Brain microvascular endothelial cell (primary cell): ENCODE data around the gene MSX1.

Source experiments
- DNase-seq: peaks from one replicate; pipeline ENCODE4 v3.0.0-alpha.2; 2020
- H3K27ac ChIP-seq: fragments of 250-450 bp; sonication (Bioruptor Pico); 2 replicates; pipeline ENCODE4 v1.5.1; 2020; ENCODE audit warnings: mild to moderate bottlenecking, moderate library complexity
- H3K27me3 ChIP-seq: fragments of 250-450 bp; sonication (Bioruptor Pico); replicated peaks from 2 replicates; pipeline ENCODE4 v1.5.1; 2020; ENCODE audit warnings: mild to moderate bottlenecking
- H3K36me3 ChIP-seq: fragments of 250-450 bp; sonication (Bioruptor Pico); replicated peaks from 2 replicates; pipeline ENCODE4 v1.5.1; 2020; ENCODE audit warnings: mild to moderate bottlenecking
- H3K4me3 ChIP-seq: 2 replicates; pipeline ENCODE4 v1.5.1; 2011; ENCODE audit warnings: low read depth, mild to moderate bottlenecking, control low read depth, low read length, moderate library complexity
- in situ Hi-C: cut with HindIII; loops from 2 replicates; pipeline ENCODE4 v1.10.0; 2017; ENCODE audit warnings: low sequenced_read_pairs, low pct_ligation_motif_present
- TF ChIP-seq, protein P1 (sequence below): IDR thresholded peaks from 2 replicates; pipeline ENCODE4 v1.5.1; 2011; ENCODE audit warnings: low read depth, mild to moderate bottlenecking, moderate library complexity, low read length, control low read depth, inconsistent platforms; ENCODE audit errors: missing control alignments

The MSX1 gene

DNA sequence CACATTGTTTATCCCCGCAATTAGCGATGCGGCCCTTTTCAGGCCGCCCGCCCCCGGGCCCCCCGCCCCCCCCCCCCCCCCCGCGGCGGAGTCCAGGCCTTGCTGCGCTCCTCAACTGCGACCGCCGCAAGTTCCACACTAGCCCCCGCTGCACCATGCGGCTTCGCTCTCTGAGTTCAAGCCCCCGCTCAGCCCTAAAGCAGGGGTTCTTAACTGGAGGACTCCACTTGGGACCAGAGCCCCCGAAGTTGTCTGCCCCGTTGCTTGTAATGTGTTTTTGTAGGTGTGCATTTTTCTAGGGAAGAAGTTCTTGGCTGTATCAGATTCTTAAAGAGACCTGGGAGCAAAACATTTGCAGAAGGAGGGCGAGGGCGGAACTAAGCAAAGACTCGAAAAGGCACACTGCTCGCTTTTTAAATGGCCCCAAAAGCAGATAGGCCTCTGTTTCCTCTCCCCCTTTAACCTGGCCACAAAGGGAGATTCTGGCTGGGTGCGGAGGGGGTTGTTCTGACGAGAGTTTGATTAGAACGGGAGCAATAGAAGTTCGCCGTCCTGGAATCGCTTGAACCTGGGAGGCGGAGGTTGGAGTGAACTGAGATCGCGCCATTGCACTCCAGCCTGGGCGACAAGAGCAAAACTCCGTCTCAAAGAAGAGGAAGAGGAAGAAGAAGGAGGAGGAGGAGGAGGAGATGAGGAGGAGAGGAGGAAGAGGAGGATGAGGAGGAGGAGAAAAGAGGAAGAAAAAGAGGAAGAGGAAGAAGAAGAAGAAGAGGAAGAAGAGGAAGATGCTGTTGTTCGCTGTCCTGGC, 2.3 kb upstream of the MSX1 start:
- no peak overlapping the region for H3K4me3 ChIP-seq
- no peak for DNase-seq
- H3K36me3 ChIP-seq = no peaks in the 10 kb centered on the region
- peaks cover 12% of the 10 kb centered on the region for H3K27me3 ChIP-seq
- H3K27ac ChIP-seq = no peak overlapping the region
- in situ Hi-C loops = no loop called here
- TF ChIP-seq, protein P1, sequence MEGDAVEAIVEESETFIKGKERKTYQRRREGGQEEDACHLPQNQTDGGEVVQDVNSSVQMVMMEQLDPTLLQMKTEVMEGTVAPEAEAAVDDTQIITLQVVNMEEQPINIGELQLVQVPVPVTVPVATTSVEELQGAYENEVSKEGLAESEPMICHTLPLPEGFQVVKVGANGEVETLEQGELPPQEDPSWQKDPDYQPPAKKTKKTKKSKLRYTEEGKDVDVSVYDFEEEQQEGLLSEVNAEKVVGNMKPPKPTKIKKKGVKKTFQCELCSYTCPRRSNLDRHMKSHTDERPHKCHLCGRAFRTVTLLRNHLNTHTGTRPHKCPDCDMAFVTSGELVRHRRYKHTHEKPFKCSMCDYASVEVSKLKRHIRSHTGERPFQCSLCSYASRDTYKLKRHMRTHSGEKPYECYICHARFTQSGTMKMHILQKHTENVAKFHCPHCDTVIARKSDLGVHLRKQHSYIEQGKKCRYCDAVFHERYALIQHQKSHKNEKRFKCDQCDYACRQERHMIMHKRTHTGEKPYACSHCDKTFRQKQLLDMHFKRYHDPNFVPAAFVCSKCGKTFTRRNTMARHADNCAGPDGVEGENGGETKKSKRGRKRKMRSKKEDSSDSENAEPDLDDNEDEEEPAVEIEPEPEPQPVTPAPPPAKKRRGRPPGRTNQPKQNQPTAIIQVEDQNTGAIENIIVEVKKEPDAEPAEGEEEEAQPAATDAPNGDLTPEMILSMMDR = no peak

DNA sequence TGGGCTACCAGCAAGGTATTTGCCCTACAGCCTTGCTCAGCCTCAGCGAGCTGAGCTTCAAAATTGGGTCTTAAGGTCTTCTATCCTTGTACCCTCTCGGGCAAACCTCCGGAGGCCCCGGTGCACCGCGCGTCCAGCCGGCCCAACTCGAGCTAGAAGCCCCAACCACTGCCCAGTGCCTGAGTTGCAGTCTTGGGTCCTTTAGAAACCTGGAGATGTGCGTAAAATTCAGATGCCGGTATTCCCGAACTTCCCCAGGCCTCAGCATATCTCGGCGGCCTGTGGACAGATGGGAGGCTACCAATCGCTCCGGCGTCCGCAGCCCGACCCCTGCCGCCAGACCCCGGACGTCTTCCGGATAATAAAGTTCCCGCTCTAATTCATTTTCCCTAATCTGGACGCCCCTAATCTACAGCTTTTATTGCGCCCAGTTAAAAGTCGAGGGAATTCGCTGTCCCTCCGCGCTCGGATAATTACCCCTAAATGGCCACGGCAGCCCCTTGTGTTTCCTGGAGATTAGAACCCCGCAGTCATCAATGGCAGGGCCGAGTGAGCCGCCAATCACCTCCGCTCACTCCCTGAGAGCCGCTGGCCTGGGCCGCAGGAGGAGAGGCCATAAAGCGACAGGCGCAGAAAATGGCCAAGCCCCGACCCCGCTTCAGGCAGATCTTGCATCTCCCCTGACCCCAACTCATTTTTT, 1.5 kb upstream of the MSX1 start:
- Histone ChIP-seq H3K36me3 (peaks cover 3% of the 10 kb centered on the region), H3K27ac (no peak overlapping the region), H3K4me3 (no peak overlapping the region), H3K27me3 (peaks cover 12% of the 10 kb centered on the region)
- in situ Hi-C loops = no loop called here
- no peak for DNase-seq
- TF ChIP-seq, protein P1 = no peak

DNA sequence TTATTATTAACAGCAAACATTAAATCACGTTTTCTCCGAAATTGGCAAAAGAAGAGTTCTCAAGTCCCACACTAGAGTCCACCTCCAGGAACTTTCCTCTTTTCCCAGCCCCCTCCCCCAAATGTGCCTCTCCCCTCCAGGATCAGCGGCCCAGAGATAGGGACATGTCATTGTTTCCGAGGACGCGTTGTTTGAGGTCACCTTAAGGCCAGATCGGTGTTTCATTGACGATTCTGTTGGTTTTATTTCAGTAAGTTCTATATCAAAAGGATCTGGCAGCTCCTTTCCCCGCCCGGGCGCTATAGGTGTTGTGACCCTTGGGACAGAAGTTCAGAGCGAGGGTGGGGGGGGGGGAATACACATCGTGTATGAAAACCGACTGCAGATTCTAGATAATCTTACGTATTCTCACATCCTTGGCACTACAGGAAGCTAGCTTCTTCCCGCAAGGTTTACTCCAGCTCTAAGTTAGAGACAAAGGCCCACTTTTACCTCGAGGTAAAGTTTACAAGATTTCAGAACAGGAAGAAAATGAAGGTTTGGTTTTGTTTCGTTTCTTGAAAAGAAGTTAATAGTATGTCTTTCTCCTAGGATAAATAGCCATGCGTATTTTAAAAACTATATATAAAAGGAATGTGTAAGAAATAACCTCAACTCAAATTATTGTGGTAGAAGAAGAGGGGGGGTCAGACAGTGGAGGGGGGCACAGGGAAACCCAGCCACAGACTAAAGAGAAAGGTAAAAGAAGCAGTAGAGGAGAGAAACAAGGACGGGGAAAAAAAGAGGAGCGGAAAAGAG, 739 bp upstream of the MSX1 start:
- TF ChIP-seq, protein P1 = no peak
- no peak for DNase-seq
- Histone ChIP-seq H3K36me3 (peaks cover 5% of the 10 kb centered on the region), H3K27ac (no peak overlapping the region), H3K27me3 (peaks cover 12% of the 10 kb centered on the region), H3K4me3 (no peak overlapping the region)
- in situ Hi-C loops = no loop called here

DNA sequence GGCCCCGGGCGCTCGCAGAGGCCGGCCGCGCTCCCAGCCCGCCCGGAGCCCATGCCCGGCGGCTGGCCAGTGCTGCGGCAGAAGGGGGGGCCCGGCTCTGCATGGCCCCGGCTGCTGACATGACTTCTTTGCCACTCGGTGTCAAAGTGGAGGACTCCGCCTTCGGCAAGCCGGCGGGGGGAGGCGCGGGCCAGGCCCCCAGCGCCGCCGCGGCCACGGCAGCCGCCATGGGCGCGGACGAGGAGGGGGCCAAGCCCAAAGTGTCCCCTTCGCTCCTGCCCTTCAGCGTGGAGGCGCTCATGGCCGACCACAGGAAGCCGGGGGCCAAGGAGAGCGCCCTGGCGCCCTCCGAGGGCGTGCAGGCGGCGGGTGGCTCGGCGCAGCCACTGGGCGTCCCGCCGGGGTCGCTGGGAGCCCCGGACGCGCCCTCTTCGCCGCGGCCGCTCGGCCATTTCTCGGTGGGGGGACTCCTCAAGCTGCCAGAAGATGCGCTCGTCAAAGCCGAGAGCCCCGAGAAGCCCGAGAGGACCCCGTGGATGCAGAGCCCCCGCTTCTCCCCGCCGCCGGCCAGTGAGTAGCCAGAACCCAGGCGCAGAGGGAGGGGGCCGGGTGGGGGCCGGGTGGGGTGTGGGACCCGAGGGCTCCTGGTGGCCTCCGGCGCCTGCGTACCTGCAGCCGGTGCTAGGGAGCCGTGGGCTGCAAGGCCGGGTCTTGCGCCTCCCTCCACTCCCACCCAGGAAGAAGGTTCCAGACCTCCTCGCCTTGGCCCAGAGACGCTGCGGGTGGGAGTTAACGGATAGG, 534 bp downstream of the MSX1 start:
- no peak for DNase-seq
- H3K27ac ChIP-seq = no peak overlapping the region
- peaks cover 5% of the 10 kb centered on the region for H3K36me3 ChIP-seq
- peak overlapping the region; percentile 58 for H3K4me3 ChIP-seq
- in situ Hi-C loops = no loop called here
- peaks cover 19% of the 10 kb centered on the region for H3K27me3 ChIP-seq
- TF ChIP-seq, protein P1 = no peak

DNA sequence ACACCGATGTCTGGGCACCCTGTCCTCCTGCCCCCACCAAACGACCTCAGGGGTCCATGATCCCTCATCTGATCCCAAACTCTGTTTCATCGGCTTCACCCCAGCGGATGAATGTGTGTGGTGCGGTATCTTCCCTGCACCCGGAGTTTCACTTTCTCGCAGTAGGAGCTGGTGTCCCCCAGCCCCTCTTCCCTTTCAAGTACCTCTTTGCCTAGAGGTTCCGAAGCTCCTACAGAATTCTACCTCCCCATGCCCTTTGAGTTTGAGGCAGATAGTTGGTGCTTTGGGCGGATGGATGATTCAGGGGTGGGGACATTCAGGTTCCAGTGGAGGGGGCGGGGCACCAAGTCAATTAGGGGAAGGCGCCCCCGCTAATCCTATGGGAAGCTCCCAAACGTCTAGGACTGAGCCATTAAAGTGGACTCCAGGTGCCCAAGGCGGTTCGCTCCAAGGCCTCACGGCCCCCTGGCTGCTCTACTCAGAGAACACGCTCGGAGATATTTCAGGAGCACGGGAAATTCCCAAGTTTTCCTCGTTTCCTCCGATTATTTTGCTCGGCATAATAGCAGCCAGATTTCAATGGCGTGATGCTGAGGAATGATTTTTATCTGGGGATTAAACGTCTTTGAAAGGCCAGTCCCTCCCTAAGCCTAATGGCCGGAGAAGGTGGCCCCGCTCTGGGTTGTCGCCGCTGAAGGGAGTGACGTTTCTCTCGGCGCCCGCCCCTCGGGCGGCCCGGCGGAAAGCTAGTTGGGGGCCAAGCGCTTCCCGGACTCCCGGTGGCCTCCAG, 1.3 kb downstream of the MSX1 start:
- TF ChIP-seq, protein P1 = peak; percentile 6
- Histone ChIP-seq H3K27me3 (peaks cover 24% of the 10 kb centered on the region), H3K27ac (no peak overlapping the region), H3K4me3 (peak overlapping the region; percentile 58), H3K36me3 (peaks cover 5% of the 10 kb centered on the region)
- in situ Hi-C loops = no loop called here
- peak; percentile 33 for DNase-seq
